CD4-positive, alpha-beta T cell treated with Interleukin-4 for 4 hours (primary cell): ENCODE data around the gene CANT1.

Source experiments
- DNase-seq: peaks from one replicate; pipeline ENCODE4 v3.0.0-alpha.2; 2020

The CANT1 gene

GRCh38 chr17:79009397-79010303 lies at the start of gene CANT1:
CANT1 (minus strand) TSS chr17:79009764; CDS start chr17:78997622, 12,142 bp downstream.
- peak; percentile 78 for DNase-seq

- DNase-seq, result no peak
Observed at GRCh38 chr17:79057737-79058385, 48.3 kb upstream of the CANT1 start.

GRCh38 chr17:79055197-79055596 lies 45.6 kb upstream of the CANT1 start:
- no peak for DNase-seq

- DNase-seq, result no peak
Observed at GRCh38 chr17:79054200-79054960, 44.8 kb upstream of the CANT1 start.

GRCh38 chr17:79053251-79053925 lies 43.8 kb upstream of the CANT1 start:
- no peak for DNase-seq

GRCh38 chr17:79052131-79052530 lies 42.6 kb upstream of the CANT1 start:
- DNase-seq, result no peak

GRCh38 chr17:79051306-79051705 lies 41.7 kb upstream of the CANT1 start:
- DNase-seq, result no peak

- no peak for DNase-seq
Observed at GRCh38 chr17:79050551-79050950, 41.0 kb upstream of the CANT1 start.

- no peak for DNase-seq
Observed at GRCh38 chr17:79049821-79050220, 40.3 kb upstream of the CANT1 start.

- DNase-seq, result no peak
Observed at GRCh38 chr17:79048826-79049755, 39.5 kb upstream of the CANT1 start.

GRCh38 chr17:79047923-79048825 lies 38.6 kb upstream of the CANT1 start:
- no peak for DNase-seq

GRCh38 chr17:79047291-79047920 lies 37.8 kb upstream of the CANT1 start:
- no peak for DNase-seq

GRCh38 chr17:79046916-79047280 lies 37.3 kb upstream of the CANT1 start:
- DNase-seq, result no peak

- DNase-seq, result no peak
Observed at GRCh38 chr17:79046197-79046915, 36.8 kb upstream of the CANT1 start.

- peak; percentile 38 for DNase-seq
Observed at GRCh38 chr17:79045842-79046196, 36.3 kb upstream of the CANT1 start.

GRCh38 chr17:79045001-79045729 lies 35.6 kb upstream of the CANT1 start:
- DNase-seq, result no peak

- DNase-seq, result no peak
Observed at GRCh38 chr17:79044462-79044861, 34.9 kb upstream of the CANT1 start.

GRCh38 chr17:79043931-79044320 lies 34.4 kb upstream of the CANT1 start:
- DNase-seq, result no peak
